Tibial nerve (tissue), 4 donors: ENCODE results near the gene IBSP. TPM values are rescaled to one million over a fixed set of nuclear protein-coding genes. Genes with fewer than 3 reads are reported as not detected.

Experiments used
- DNase-seq, 2 donors: peaks; one replicate each; pipeline ENCODE4 v3.0.0-alpha.2; 2019; ENCODE audit warnings: low spot score in 2 of 2
- H3K27ac ChIP-seq, 4 donors: fragments of 200-600 bp; sonication (generic) in 3 of 4; one replicate each; pipeline ENCODE4 v1.5.1; 2017 to 2019; ENCODE audit warnings: mild to moderate bottlenecking in 1 of 4
- H3K27me3 ChIP-seq, 2 donors: fragments of 200-600 bp; sonication (generic) in 1 of 2; one replicate each; pipeline versions ENCODE4 v1.5.1 to v1.6.0; 2017 to 2019
- H3K36me3 ChIP-seq, 3 donors: fragments of 200-600 bp; sonication (generic); one replicate each; pipeline ENCODE4 v1.5.1; 2018 to 2019
- H3K4me1 ChIP-seq, 4 donors: fragments of 200-600 bp; sonication (generic) in 3 of 4; one replicate each; pipeline ENCODE4 v1.5.1; 2017 to 2019
- H3K4me3 ChIP-seq, 4 donors: fragments of 200-600 bp; sonication (generic) in 3 of 4; one replicate each; pipeline ENCODE4 v1.5.1; 2017 to 2019; ENCODE audit warnings: mild to moderate bottlenecking in 1 of 4, moderate library complexity in 1 of 4
- H3K9me3 ChIP-seq, 4 donors: fragments of 200-600 bp; sonication (generic) in 3 of 4; one replicate each; pipeline ENCODE4 v1.5.1; 2017 to 2019
- EP300 ChIP-seq, 2 donors: sonication (generic); formaldehyde crosslinking; IDR thresholded peaks; one replicate each; pipeline ENCODE4 v1.6.1; 2017; ENCODE audit warnings: antibody characterized with exemption in 2 of 2, mild to moderate bottlenecking in 1 of 2
- POLR2A ChIP-seq, 2 donors: fragments of 450-650 bp; IDR thresholded peaks; one replicate each; pipeline ENCODE4 v1.6.1; 2017; ENCODE audit warnings: antibody characterized with exemption in 2 of 2, mild to moderate bottlenecking in 2 of 2, moderate library complexity in 2 of 2
- WGBS, 2 donors: methylation state at CpG; one replicate each; pipeline ENCODE4 v1.1.5; 2018; 5-methylcytosine and 5-hydroxymethylcytosine counted together
- total RNA-seq, 4 donors: library from RNA; depleted of rRNA; stranded (reverse); fragments of >200 nt; gene quantifications; one replicate each; pipeline ENCODE4 v1.1.0, GENCODE V29; 2016
- TF ChIP-seq, protein P1 (sequence below), 5 experiments: fragments of 200-600 bp in 3 of 5; fragments of 450-650 bp in 2 of 5; sonication (generic) in 3 of 5; IDR thresholded peaks; one replicate each; pipeline ENCODE4 v1.5.1; 2016 to 2019; ENCODE audit warnings: antibody characterized with exemption in 5 of 5, mild to moderate bottlenecking in 3 of 5, moderate library complexity in 2 of 5

Gene IBSP
- total RNA-seq, 4 donors from 2014 or later: not detected

DNA sequence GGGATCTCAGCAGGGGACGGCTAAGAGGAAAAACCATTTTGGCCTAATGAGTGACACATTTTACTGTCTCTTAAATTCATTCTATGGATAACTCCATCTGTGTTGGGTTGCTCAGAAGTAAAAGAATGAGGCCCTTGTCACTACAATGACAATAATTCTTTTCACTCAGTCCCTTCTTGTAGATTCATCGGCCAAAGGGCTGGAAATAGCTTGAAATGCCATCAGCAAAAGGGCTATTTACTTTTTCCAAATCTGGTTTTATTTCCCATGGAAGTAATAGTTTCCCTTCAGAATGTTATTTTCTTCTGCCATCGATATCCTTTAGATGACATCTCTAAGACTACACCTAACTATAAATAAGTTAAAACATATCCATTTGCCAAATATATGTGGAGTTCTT lies 40.8 kb downstream of the IBSP start:
- Histone ChIP-seq H3K4me3 (no peak overlapping the region), H3K27me3 (no peaks in the 10 kb centered on the region), H3K27ac (peak overlapping the region in 3 of 4 donors; percentile 26 to 85 (median 70)), H3K36me3 (no peaks in the 10 kb centered on the region), H3K9me3 (no peaks in the 10 kb centered on the region), H3K4me1 (peaks cover 0 to 34% (median 10%) of the 10 kb centered on the region in 4 donors)
- no peak for DNase-seq
- 45% methylated on average over 3 of the region's 3 CpGs for WGBS, 2 donors
- TF ChIP-seq, protein P1, sequence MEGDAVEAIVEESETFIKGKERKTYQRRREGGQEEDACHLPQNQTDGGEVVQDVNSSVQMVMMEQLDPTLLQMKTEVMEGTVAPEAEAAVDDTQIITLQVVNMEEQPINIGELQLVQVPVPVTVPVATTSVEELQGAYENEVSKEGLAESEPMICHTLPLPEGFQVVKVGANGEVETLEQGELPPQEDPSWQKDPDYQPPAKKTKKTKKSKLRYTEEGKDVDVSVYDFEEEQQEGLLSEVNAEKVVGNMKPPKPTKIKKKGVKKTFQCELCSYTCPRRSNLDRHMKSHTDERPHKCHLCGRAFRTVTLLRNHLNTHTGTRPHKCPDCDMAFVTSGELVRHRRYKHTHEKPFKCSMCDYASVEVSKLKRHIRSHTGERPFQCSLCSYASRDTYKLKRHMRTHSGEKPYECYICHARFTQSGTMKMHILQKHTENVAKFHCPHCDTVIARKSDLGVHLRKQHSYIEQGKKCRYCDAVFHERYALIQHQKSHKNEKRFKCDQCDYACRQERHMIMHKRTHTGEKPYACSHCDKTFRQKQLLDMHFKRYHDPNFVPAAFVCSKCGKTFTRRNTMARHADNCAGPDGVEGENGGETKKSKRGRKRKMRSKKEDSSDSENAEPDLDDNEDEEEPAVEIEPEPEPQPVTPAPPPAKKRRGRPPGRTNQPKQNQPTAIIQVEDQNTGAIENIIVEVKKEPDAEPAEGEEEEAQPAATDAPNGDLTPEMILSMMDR (IDR thresholded peaks at IDR 0.05): no peak
- TF ChIP-seq EP300 (IDR thresholded peaks at IDR 0.05) (no peak), POLR2A (IDR thresholded peaks at IDR 0.05) (no peak)

DNA sequence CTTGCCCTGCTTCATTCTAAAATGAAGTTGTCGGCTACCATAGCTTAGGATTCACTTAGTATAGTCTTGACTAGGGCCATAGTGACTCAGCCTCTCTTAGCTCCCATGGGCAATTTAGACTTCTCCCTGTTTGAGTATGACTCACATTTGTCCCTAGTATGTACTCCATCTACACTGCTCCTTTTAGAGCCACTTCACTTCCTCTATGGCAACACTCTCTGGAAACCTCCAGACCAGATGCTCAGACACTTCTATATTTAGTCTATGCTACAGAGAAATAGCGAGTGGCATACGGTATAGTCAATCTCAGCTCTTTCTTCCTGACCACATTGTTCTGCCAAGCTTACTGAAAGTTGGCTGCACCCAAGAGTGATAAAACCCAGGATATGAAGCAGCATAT lies 44.6 kb downstream of the IBSP start:
- DNase-seq: peak in 1 of 2 donors; percentile 26
- Histone ChIP-seq H3K4me1 (peaks cover 0 to 34% (median 11%) of the 10 kb centered on the region in 4 donors), H3K27me3 (no peaks in the 10 kb centered on the region), H3K9me3 (no peaks in the 10 kb centered on the region), H3K36me3 (no peaks in the 10 kb centered on the region), H3K27ac (peak overlapping the region in 2 of 4 donors; percentile 57 to 65), H3K4me3 (no peak overlapping the region)
- 54 to 67% methylated on average over 3 of the region's 3 CpGs for WGBS, 2 donors
- TF ChIP-seq EP300 (IDR thresholded peaks at IDR 0.05): peak in 1 of 2 donors; percentile 81
- TF ChIP-seq, protein P1 (IDR thresholded peaks at IDR 0.05): no peak

DNA sequence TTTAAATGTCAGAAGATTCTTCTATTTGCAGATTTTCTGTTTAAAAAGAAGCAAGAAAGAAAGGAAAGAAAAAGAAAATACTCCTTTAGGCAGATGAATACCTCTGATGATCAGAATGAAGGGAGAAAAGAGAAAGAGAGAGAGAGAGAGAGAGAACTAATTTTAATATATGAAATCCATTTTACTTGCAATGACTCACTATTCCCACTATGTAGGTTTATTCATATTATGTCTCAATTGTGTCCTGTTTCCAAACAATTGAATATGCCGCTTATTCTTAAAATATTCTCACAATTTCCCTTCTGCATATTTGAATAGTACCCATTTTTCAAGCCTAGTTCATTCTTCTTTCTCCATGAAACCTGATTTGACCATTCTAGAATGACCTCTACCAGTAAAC lies 45.1 kb downstream of the IBSP start:
- Histone ChIP-seq H3K27ac (peak overlapping the region in 2 of 4 donors; percentile 57 to 65), H3K4me3 (no peak overlapping the region), H3K4me1 (peaks cover 0 to 35% (median 8%) of the 10 kb centered on the region in 4 donors), H3K9me3 (no peaks in the 10 kb centered on the region), H3K27me3 (no peaks in the 10 kb centered on the region), H3K36me3 (no peaks in the 10 kb centered on the region)
- no peak for TF ChIP-seq EP300 (IDR thresholded peaks at IDR 0.05)
- no peak for TF ChIP-seq POLR2A (IDR thresholded peaks at IDR 0.05)
- TF ChIP-seq, protein P1 (IDR thresholded peaks at IDR 0.05): no peak
- WGBS, 2 donors: 49 to 56% methylated on average over 1 of the region's 1 CpG
- no peak for DNase-seq

DNA sequence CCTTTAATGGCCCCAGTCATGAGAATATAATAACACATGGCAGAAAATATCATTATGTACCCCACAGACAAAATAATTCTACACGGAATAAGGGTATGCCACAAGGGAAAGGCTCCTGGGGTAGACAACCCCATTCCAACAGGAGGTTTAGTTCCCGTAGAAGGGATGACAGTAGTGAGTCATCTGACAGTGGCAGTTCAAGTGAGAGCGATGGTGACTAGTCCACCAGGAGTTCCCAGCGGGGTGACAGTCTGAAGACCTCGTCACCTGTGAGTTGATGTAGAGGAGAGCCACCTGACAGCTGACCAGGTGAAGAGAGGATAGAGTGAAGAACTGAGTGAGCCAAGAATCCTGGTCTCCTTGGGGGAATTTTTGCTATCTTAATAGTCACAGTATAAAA lies 46.9 kb downstream of the IBSP start:
- Histone ChIP-seq H3K4me3 (no peak overlapping the region), H3K27ac (no peak overlapping the region), H3K36me3 (no peaks in the 10 kb centered on the region), H3K9me3 (no peaks in the 10 kb centered on the region), H3K4me1 (peaks cover 0 to 31% (median 3%) of the 10 kb centered on the region in 4 donors), H3K27me3 (no peaks in the 10 kb centered on the region)
- DNase-seq: no peak
- TF ChIP-seq EP300 (IDR thresholded peaks at IDR 0.05) (no peak), POLR2A (IDR thresholded peaks at IDR 0.05) (no peak)
- TF ChIP-seq, protein P1 (IDR thresholded peaks at IDR 0.05): no peak
- 94 to 99% methylated on average over 5 of the region's 5 CpGs for WGBS, 2 donors

DNA sequence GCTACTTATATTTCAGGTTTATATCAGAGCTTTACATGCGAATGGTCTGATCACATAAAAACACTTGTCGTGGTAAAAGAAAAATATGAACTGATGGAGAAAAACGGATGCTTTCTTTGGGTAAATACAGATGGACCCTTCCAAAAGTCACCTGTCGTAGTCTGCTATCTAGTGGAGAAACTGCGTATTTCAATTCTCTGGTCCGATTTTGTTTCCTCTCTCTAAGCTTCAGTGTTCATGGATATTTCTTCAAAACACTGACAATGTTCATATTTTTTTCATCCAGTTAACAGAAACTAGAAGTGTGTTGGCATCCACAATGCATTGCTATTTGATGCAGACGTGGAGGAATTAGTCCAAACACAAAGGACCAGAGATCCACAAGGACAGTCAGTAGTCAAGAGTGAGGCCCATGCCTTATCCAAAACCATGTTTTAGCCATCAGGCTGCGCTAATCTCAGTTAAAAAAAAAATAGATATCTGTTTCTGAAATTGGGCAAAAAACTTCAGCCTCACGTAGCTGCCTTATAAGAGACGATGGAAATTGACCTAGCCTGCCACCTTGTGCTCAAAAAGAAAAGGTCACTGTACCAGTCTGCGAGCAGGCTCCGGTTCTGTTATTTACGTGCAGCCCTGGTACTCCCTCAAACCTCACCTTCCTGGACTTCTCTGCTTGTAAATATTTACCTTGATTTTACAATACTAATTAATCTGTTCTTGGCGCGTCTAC lies 49.4 kb downstream of the IBSP start:
- Histone ChIP-seq H3K4me1 (peaks cover 0 to 38% (median 3%) of the 10 kb centered on the region in 4 donors), H3K27me3 (no peaks in the 10 kb centered on the region), H3K27ac (peak overlapping the region in 2 of 4 donors; percentile 62 to 70), H3K9me3 (no peaks in the 10 kb centered on the region), H3K4me3 (peak overlapping the region in 2 of 4 donors; percentile 10 to 26), H3K36me3 (no peaks in the 10 kb centered on the region)
- peak; percentile 25 to 69 for DNase-seq
- 17% methylated on average over 15 of the region's 15 CpGs for WGBS, 2 donors
- TF ChIP-seq, protein P1 (IDR thresholded peaks at IDR 0.05): peak; percentile 44 to 74 (median 64)
- peak in 1 of 2 donors; percentile 18 for TF ChIP-seq EP300 (IDR thresholded peaks at IDR 0.05)
- no peak for TF ChIP-seq POLR2A (IDR thresholded peaks at IDR 0.05)
